T-helper 1 cell treated with Interleukin-12 subunit alpha and Interleukin-12 subunit beta and Interleukin-4 antibody, amounts not matched to agents 30 μg/mL and 1 μg/mL, for 36 hours (primary cell): Measurements from ENCODE around the gene OR8B4.
"Not testable (repeated sequence)": the region's sequence is repeated elsewhere in the genome, so short reads cannot be mapped to it uniquely, and the experiment has no call there.

Experiments used
- H3K27ac Mint-ChIP-seq: one replicate; pipeline ENCODE4 v1.8.0; 2021; ENCODE audit warnings: mild to moderate bottlenecking, mixed read lengths
- H3K27me3 Mint-ChIP-seq: one replicate; pipeline ENCODE4 v1.8.0; 2021; ENCODE audit warnings: low read depth, mixed read lengths
- H3K36me3 Mint-ChIP-seq: one replicate; pipeline ENCODE4 v1.8.0; 2021; ENCODE audit warnings: low read depth, mixed read lengths
- H3K4me1 Mint-ChIP-seq: one replicate; pipeline ENCODE4 v1.8.0; 2021; ENCODE audit warnings: low read depth, mixed read lengths
- H3K4me3 Mint-ChIP-seq: one replicate; pipeline ENCODE4 v1.8.0; 2021; ENCODE audit warnings: mild to moderate bottlenecking, moderate library complexity, mixed read lengths
- H3K9me3 Mint-ChIP-seq: one replicate; pipeline ENCODE4 v1.8.0; 2021; ENCODE audit warnings: mixed read lengths

Gene OR8B4, protein sequence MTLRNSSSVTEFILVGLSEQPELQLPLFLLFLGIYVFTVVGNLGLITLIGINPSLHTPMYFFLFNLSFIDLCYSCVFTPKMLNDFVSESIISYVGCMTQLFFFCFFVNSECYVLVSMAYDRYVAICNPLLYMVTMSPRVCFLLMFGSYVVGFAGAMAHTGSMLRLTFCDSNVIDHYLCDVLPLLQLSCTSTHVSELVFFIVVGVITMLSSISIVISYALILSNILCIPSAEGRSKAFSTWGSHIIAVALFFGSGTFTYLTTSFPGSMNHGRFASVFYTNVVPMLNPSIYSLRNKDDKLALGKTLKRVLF

DNA sequence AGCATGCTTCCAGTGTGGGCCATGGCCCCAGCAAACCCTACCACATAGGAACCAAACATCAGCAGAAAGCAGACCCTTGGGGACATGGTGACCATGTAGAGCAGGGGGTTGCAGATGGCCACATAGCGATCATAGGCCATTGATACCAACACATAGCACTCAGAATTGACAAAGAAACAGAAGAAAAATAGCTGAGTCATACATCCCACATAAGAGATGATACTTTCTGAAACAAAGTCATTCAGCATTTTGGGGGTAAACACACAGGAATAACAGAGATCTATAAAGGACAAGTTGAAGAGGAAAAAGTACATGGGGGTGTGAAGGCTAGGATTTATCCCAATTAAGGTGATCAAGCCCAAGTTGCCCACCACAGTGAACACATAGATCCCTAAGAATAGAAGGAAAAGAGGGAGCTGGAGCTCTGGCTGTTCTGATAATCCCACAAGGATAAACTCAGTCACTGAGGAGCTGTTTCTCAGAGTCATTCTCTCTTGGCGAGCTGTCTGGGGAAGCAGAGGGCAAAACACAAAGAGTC lies at the start of gene OR8B4:
Gene OR8B4, minus strand, starts transcription at position 488 of the 538 bp plus-strand sequence. Its CDS starts 0 bp downstream, at position 488.
- Mint-ChIP-seq H3K4me1 (no peaks in the 10 kb centered on the region), H3K27me3 (peaks cover under 1% of the 10 kb centered on the region), H3K36me3 (no peaks in the 10 kb centered on the region)

DNA sequence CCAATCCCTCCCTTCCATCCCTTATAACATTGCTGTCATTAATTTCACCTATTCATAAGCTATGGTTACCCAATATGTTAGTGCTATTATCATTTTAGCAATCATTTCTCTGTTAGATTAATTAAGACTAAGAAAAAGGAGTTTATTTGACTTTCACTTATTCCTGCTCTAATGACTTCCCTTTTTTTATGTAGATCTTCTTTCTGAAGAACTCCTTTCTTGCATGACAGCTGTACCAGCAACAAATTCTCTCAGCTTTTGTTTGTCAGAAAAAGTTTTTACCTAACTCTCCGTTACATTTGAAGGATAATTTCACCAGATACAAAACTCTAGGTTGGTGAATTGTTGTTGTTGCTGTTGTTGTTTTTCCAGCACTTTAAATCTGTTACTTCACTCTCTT lies 49.4 kb upstream of the OR8B4 start:
- H3K4me3 Mint-ChIP-seq = no peak overlapping the region
- H3K4me1 Mint-ChIP-seq = no peaks in the 10 kb centered on the region
- no peak overlapping the region for H3K27ac Mint-ChIP-seq
- no peaks in the 10 kb centered on the region for H3K36me3 Mint-ChIP-seq
- no peaks in the 10 kb centered on the region for H3K27me3 Mint-ChIP-seq
- H3K9me3 Mint-ChIP-seq = no peaks in the 10 kb centered on the region

More for the DNA sequence above, at the start of gene OR8B4:
- H3K27ac Mint-ChIP-seq = no peak within 1 kb of the TSS
- peaks cover under 1% of the 10 kb centered on the region for H3K9me3 Mint-ChIP-seq
- H3K4me3 Mint-ChIP-seq = no peak within 1 kb of the TSS

DNA sequence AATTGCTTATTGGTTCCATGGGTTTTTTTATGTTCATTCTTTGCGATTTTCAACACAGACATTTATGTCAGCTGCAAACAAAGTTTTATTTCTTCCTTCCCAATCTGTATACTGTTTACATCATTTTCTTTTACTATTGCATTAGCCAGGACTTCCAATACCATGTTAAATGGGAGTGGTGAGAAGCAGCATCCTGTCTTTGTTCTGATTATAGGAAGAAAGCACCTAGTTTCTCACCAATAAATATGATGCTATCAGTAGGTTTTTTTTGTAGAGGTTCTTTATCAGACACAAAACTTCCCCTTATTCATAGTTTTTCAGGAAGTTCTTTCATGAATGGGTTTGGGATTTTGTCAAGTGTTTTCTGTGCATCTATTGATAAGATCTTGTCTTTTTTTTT lies 48.8 kb upstream of the OR8B4 start:
- H3K27ac Mint-ChIP-seq = no peak overlapping the region
- no peaks in the 10 kb centered on the region for H3K36me3 Mint-ChIP-seq

DNA sequence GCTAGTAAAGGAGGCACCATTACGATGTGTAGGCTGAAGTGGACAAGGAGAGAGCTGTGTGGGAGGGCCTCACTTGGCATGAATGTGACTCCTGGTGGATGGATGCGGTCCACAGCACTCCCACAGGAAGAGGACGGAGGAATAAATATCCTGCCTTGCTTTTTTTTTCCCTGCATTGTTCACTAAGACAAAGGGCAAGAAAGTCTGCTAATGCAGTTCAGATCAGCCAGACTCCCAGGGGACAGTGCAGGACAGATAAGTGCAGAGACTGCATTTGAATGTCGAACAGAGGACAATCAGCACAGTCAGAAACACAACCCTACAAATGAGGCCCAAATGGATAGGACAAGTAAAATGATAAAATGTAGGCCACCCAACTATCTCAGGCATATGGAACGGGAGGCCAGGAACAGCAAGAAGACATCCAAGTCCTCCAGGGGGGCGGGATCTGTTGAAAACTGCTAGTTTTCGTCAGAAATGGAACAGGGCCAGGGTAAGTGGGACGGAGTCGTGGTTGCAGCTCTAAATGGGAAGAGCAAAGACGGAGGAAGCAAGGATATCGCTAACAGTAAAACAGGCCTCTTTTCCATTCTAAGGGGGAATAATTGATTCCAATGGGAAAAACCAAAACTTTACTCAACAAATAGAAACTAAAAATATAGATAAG lies 46.0 kb upstream of the OR8B4 start:
- Mint-ChIP-seq H3K4me1 (no peaks in the 10 kb centered on the region), H3K27me3 (no peaks in the 10 kb centered on the region), H3K27ac (no peak overlapping the region), H3K4me3 (no peak overlapping the region), H3K36me3 (no peaks in the 10 kb centered on the region), H3K9me3 (no peaks in the 10 kb centered on the region)

More for the DNA sequence above, 48.8 kb upstream of the OR8B4 start:
- no peak overlapping the region for H3K4me3 Mint-ChIP-seq
- H3K4me1 Mint-ChIP-seq = no peaks in the 10 kb centered on the region
- H3K27me3 Mint-ChIP-seq = no peaks in the 10 kb centered on the region
- H3K9me3 Mint-ChIP-seq = no peaks in the 10 kb centered on the region

DNA sequence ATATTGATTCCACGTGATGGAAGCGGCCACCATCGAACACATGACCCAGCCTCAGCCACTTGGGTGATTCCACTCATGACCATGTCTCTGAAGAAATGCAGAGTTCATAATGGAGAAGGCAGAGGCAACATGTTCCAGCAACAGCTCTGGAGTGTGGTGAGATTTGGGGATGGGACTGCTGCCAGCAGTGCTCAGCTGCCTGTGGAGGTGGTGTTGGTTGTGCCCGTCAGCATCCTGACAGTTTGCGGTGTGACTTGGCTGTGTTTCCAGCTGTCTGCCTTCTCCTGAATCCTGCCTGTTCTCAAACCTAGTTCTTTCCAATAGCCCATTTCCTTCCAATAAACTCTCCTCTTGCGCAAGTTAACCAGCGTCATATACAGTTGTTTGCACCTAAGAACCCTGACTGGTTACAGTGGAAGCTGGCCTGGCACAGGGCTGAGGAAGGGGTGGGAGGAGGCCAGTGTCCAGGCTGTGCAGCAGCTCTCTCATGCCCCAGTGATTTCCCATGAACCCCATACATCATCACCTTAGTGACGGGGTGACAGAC lies 42.8 kb upstream of the OR8B4 start:
- no peak overlapping the region for H3K4me3 Mint-ChIP-seq
- H3K9me3 Mint-ChIP-seq = no peaks in the 10 kb centered on the region
- H3K27me3 Mint-ChIP-seq = no peaks in the 10 kb centered on the region
- no peak overlapping the region for H3K27ac Mint-ChIP-seq
- no peaks in the 10 kb centered on the region for H3K36me3 Mint-ChIP-seq
- H3K4me1 Mint-ChIP-seq = no peaks in the 10 kb centered on the region

DNA sequence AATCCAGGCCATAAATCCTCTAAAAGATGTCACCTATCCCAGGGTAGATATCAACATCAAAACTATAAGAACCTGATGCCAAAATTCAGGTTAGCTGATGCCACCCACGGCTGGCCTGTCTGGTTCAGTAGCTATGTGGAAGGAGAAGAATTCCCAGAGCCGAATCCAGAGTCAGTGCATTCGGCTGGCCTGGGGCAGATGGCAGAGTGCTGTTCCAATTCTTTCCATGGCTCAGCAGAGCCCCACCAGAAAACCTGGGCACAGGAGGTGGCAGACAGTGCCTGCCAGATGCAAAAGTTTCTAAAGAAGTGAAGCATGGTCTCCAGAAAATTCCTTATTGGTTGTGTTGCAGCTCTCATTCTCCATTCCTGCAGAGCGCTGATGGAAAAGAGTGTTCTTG lies 40.7 kb upstream of the OR8B4 start:
- H3K27ac Mint-ChIP-seq = no peak overlapping the region
- H3K36me3 Mint-ChIP-seq = no peaks in the 10 kb centered on the region
- H3K9me3 Mint-ChIP-seq = no peaks in the 10 kb centered on the region
- H3K4me3 Mint-ChIP-seq = no peak overlapping the region
- H3K27me3 Mint-ChIP-seq = no peaks in the 10 kb centered on the region
- no peaks in the 10 kb centered on the region for H3K4me1 Mint-ChIP-seq

DNA sequence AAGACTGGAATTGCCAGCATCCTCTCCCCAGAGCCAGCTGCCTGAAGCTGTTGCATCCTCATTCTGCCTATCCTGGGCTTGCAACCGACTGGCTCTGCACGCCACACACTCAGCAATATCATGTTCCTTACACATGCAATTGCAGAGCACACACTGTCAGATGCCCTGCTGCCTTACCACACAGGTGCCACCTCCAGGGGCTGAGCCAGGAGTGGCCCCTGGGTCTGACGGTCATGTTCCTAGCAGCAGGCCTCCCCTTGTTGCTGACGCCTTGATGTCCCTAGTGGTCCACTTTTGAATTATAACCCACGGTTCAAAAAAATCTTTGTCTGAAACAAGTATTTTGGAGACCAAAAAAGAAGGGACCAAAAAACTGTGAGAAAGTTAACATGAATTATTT lies 39.3 kb upstream of the OR8B4 start:
- H3K9me3 Mint-ChIP-seq = no peaks in the 10 kb centered on the region
- H3K4me3 Mint-ChIP-seq = no peak overlapping the region
- no peaks in the 10 kb centered on the region for H3K36me3 Mint-ChIP-seq
- no peaks in the 10 kb centered on the region for H3K4me1 Mint-ChIP-seq
- H3K27ac Mint-ChIP-seq = no peak overlapping the region
- no peaks in the 10 kb centered on the region for H3K27me3 Mint-ChIP-seq

DNA sequence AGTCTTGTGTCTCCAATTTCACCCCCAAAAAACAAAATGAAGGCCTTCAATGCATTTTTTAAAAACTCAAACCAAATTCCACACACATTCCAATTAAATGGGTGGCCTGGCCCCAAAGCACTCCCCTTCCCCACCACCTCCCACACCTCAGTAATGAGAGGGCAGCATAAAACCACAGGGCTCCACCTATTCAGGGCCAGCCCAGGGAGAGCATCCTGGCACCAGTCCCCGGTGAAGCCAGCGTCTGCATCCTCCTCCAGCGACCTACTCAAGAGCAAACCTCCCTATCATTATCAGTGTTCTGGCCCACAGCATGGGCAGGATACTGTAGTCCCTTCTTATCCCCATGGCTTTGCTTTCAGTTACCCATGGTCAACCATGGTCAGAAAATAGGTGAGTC lies 38.7 kb upstream of the OR8B4 start:
- H3K27me3 Mint-ChIP-seq = no peaks in the 10 kb centered on the region
- H3K9me3 Mint-ChIP-seq = no peaks in the 10 kb centered on the region
- no peaks in the 10 kb centered on the region for H3K4me1 Mint-ChIP-seq

DNA sequence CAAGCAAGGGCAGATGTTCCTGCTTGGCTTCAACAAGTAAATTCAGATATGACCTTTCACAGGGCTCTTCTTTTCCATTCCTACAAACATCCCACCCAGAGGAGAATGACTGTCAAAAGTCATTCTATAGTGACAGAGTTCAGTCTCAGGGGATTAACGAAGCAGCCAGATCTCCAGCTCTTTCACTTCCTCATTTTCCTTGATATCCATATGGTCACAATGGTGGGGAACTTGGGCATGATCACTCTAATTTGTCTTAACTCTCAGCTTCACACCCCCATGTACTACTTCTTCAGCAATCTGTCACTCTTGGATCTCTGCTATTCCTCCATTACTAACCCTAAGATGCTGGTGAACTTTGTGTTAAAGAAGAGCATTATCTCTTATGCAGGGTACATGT lies 35.8 kb upstream of the OR8B4 start:
- H3K27ac Mint-ChIP-seq = no peak overlapping the region
- no peaks in the 10 kb centered on the region for H3K36me3 Mint-ChIP-seq

More for the DNA sequence above, 38.7 kb upstream of the OR8B4 start:
- no peaks in the 10 kb centered on the region for H3K36me3 Mint-ChIP-seq
- no peak overlapping the region for H3K27ac Mint-ChIP-seq
- no peak overlapping the region for H3K4me3 Mint-ChIP-seq

DNA sequence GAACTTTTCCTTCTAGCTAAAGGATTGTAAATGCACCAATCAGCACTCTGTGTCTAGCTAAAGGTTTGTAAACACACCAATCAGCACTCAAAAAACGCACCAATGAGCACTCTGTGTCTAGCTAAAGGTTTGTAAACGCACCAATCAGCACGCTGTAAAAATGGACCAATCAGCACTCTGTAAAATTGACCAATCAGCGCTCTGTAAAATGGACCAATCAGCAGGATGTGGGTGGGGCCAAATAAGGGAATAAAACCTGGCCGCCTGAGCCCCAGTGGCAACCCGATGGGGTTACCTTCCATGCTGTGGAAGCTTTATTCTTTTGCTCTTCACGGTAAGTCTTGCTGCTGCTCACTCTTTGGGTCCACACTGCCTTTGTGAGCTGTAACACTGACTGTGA lies 34.7 kb upstream of the OR8B4 start:
- H3K9me3 Mint-ChIP-seq, H3K36me3 Mint-ChIP-seq, H3K4me1 Mint-ChIP-seq, H3K27ac Mint-ChIP-seq, H3K4me3 Mint-ChIP-seq, H3K27me3 Mint-ChIP-seq: not testable (repeated sequence)

More for the DNA sequence above, 35.8 kb upstream of the OR8B4 start:
- Mint-ChIP-seq H3K4me1 (no peaks in the 10 kb centered on the region), H3K4me3 (no peak overlapping the region), H3K9me3 (no peaks in the 10 kb centered on the region), H3K27me3 (no peaks in the 10 kb centered on the region)

DNA sequence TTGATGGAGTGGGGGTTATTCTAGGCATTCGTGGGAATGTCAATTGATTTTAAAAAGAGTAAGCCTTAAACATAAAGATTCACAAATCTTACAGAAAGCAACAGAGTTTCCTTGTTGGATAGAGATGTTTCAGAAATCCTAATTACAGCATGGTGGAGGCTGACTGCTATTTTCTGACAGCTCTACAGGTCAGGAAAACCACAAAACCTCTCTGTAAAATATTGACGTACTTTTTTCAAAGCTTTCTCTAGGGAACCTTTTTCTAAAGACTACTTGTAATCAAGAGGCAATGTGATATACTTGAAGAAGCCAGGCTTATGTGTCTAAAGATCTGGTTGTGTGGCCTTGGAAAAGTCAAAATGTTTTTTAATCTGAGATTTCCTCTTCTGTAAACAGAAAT lies 29.9 kb upstream of the OR8B4 start:
- H3K27me3 Mint-ChIP-seq = peaks cover 17% of the 10 kb centered on the region
- H3K36me3 Mint-ChIP-seq = no peaks in the 10 kb centered on the region
- no peaks in the 10 kb centered on the region for H3K9me3 Mint-ChIP-seq
- no peaks in the 10 kb centered on the region for H3K4me1 Mint-ChIP-seq
- H3K27ac Mint-ChIP-seq = no peak overlapping the region
- no peak overlapping the region for H3K4me3 Mint-ChIP-seq

DNA sequence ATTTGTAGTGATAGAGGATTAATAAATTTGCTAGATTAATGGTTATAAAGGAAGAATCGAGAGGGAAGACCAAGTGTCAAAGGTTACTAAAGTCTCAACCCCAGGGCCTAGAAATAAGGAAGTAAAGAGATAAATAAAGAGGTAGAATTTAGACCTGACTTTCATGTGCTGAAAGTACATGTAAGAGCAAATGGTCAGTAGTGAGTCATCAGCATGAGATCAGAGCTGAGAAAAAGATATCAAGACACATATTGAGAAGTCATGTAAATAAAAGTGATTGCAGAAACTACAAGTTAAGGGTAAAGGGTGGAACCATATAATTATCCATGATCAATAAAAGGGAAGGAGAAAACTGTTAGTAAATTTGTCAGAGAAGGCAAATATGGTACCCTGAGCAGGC lies 22.2 kb upstream of the OR8B4 start:
- Mint-ChIP-seq H3K4me3 (no peak overlapping the region), H3K9me3 (no peaks in the 10 kb centered on the region), H3K27me3 (peaks cover 10% of the 10 kb centered on the region), H3K36me3 (no peaks in the 10 kb centered on the region), H3K4me1 (no peaks in the 10 kb centered on the region), H3K27ac (no peak overlapping the region)

DNA sequence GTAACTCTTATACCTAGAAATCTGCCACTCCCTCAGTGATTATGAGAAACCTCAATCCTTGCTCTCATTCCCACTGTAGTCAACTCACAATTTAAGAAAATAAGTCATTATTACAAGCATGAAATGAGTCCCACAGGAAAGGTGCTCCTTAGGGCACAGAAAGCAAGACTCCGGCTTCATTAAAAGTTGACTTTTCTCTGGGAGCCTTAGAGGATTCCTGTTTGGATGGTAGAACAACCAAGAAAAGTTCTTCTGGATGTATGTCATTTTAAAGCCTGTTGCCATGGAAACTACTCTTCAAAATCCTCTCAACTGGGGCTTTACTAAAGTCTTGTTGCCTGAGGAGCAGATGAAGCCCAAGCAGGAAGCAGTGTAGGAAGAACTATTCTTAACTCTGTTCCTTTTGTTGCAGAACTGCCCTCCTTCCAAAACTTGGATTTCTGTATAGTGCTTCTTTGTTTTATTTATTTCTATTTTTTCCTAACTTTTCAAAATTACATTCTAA lies 21.0 kb upstream of the OR8B4 start, which contains the start of gene OR8B8:
Gene OR8B8, minus strand, starts transcription at position 51 of the 505 bp plus-strand sequence. CDS start 4,611 bp downstream, outside the sequence.
- no peaks in the 10 kb centered on the region for H3K36me3 Mint-ChIP-seq
- H3K27ac Mint-ChIP-seq = no peak within 1 kb of the TSS
- no peak within 1 kb of the TSS for H3K4me3 Mint-ChIP-seq
- no peaks in the 10 kb centered on the region for H3K4me1 Mint-ChIP-seq
- no peaks in the 10 kb centered on the region for H3K9me3 Mint-ChIP-seq
- H3K27me3 Mint-ChIP-seq = peaks cover 4% of the 10 kb centered on the region

DNA sequence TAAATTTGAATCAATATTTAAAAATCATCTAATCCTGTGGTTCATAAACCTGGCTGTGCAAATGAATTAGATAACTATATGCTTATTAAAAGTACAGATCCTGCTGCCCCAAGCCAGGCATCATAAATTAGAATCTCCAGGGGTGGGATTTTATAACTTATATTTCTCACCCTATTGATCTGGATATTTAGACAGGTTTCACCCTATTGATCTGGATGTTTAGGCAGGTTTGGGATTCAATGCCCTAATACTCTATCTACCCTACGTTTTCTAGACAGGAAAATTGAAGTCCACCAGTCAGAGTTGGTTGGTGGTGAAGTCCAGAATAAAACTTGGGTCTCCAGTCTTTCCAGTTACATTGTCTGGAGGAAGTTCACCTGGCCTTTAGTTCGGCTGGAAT lies 18.2 kb upstream of the OR8B4 start:
- no peaks in the 10 kb centered on the region for H3K36me3 Mint-ChIP-seq
- H3K27ac Mint-ChIP-seq = no peak overlapping the region
- H3K9me3 Mint-ChIP-seq = no peaks in the 10 kb centered on the region
- H3K27me3 Mint-ChIP-seq = no peaks in the 10 kb centered on the region
- no peak overlapping the region for H3K4me3 Mint-ChIP-seq
- no peaks in the 10 kb centered on the region for H3K4me1 Mint-ChIP-seq

DNA sequence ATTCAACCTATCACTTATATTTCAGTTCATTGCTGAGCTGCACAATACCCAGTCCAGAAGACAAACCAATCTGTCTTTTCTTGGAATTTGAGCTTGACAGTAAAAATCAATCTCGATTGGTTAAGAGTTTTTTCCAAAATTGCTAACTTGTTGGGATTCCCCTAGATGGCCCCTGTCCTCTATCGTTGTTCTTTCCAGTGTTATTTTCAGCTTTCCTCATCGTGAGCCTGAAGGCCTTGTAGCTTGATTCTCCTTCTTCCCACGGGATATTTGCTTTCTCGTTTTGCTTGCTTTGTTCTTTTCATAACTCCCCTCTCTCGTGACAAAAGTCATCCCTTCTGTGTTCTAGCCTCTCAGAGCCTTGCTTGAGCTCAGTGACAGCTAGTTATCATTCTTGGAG lies 17.8 kb upstream of the OR8B4 start:
- H3K27ac Mint-ChIP-seq = no peak overlapping the region
- no peaks in the 10 kb centered on the region for H3K9me3 Mint-ChIP-seq
- no peaks in the 10 kb centered on the region for H3K27me3 Mint-ChIP-seq
- H3K4me1 Mint-ChIP-seq = no peaks in the 10 kb centered on the region
- no peak overlapping the region for H3K4me3 Mint-ChIP-seq
- H3K36me3 Mint-ChIP-seq = no peaks in the 10 kb centered on the region
